K562 (cell line): ENCODE data around the gene NDUFB1. TPM values are rescaled to one million over a fixed set of nuclear protein-coding genes. Genes with fewer than 3 reads are reported as not detected.

Experiments
- ATF1 ChIP-seq, 2 experiments: fragments of 450-650 bp in 1 of 2; IDR thresholded peaks; 2 replicates each; pipeline ENCODE4 v1.6.1; 2016; ENCODE audit warnings: missing compliant biosample characterization in 1 of 2, missing genetic modification characterization in 1 of 2
- CBFA2T2 ChIP-seq: fragments of 450-650 bp; conservative IDR thresholded peaks from 2 replicates; pipeline ENCODE4 v1.6.1; 2017; ENCODE audit warnings: mild to moderate bottlenecking
- CCNT2 ChIP-seq: IDR thresholded peaks from 2 replicates; pipeline ENCODE4 v1.6.1; 2011; ENCODE audit warnings: borderline replicate concordance, low read depth, mild to moderate bottlenecking, moderate library complexity, mixed read lengths, low read length; ENCODE audit not compliant: insufficient read length; ENCODE audit errors: extremely low read depth
- CXXC5 ChIP-seq: fragments of 250-450 bp; sonication (Bioruptor Pico); IDR thresholded peaks from 2 replicates; pipeline ENCODE4 v1.8.0; 2022; ENCODE audit warnings: inconsistent platforms, mild to moderate bottlenecking, moderate library complexity
- HCFC1 ChIP-seq: IDR thresholded peaks from 2 replicates; pipeline ENCODE4 v1.6.1; 2012; ENCODE audit warnings: low read depth, low read length, improper control_type of control experiment
- KLF13 ChIP-seq: fragments of 450-650 bp; IDR thresholded peaks from 2 replicates; pipeline ENCODE4 v1.6.1; 2016; ENCODE audit warnings: missing genetic modification characterization, low read depth, mild to moderate bottlenecking, missing compliant biosample characterization, moderate library complexity, borderline replicate concordance
- MAFK ChIP-seq: IDR thresholded peaks from 2 replicates; pipeline ENCODE4 v1.6.1; 2011; ENCODE audit warnings: low read length, improper control_type of control experiment
- NFYB ChIP-seq: IDR thresholded peaks from 2 replicates; pipeline ENCODE4 v1.6.1; 2011; ENCODE audit warnings: mild to moderate bottlenecking, moderate library complexity; ENCODE audit not compliant: insufficient read length; ENCODE audit errors: extremely low read depth
- NR2C2 ChIP-seq, 2 experiments: fragments of 200-800 bp in 1 of 2; sonication (Bioruptor generic) in 1 of 2; sonication (generic) in 1 of 2; formaldehyde crosslinking in 1 of 2; IDR thresholded peaks; 2 replicates each; pipeline versions ENCODE4 v1.6.1 to v1.8.0; 2016 to 2022; ENCODE audit warnings: mild to moderate bottlenecking in 1 of 2, missing compliant biosample characterization in 1 of 2, missing genetic modification characterization in 1 of 2, missing genetic modification reagents in 1 of 2
- RAD51 ChIP-seq: fragments of 450-650 bp; IDR thresholded peaks from 2 replicates; pipeline ENCODE4 v1.7.1; 2016; ENCODE audit warnings: low read depth, mild to moderate bottlenecking, borderline replicate concordance
- TBP ChIP-seq: optimal IDR thresholded peaks from 2 replicates; pipeline ENCODE3; 2011; ENCODE audit warnings: low read depth, low read length, improper control_type of control experiment
- TOE1 ChIP-seq, 2 experiments: fragments of 450-650 bp in 1 of 2; sonication (generic) in 1 of 2; formaldehyde crosslinking in 1 of 2; IDR thresholded peaks; 2 replicates each; pipeline versions ENCODE4 v1.7.1 to v1.8.0; 2016 to 2022; ENCODE audit warnings: borderline replicate concordance in 2 of 2, mild to moderate bottlenecking in 2 of 2, antibody characterized with exemption in 1 of 2, inconsistent platforms in 1 of 2, low read depth in 1 of 2, missing genetic modification reagents in 1 of 2, moderate library complexity in 1 of 2
- ZBTB1 ChIP-seq: sonication (generic); formaldehyde crosslinking; IDR thresholded peaks from 2 replicates; pipeline ENCODE4 v1.8.1; 2023; ENCODE audit warnings: missing genetic modification reagents, low read depth, mild to moderate bottlenecking, borderline replicate concordance
- ZNF143 ChIP-seq: sonication (generic); formaldehyde crosslinking; IDR thresholded peaks from 2 replicates; pipeline ENCODE4 v1.9.0; 2022; ENCODE audit warnings: mild to moderate bottlenecking, missing genetic modification reagents
- polyA plus RNA-seq, 8 experiments: library from polyadenylated mRNA; depleted of rRNA in 4 of 8; stranded (reverse) in 5 of 8; unstranded in 3 of 8; fragments of >200 nt; fragmentation: Nextera tagmentation in 2 of 8; fragmentation: Illumina TruSeq in 1 of 8; extraction: Ambion mirVana in 2 of 8; extraction: Trizol in 1 of 8; gene quantifications; 2 replicates each; pipeline versions ENCODE4 v1.2.1 to v1.2.3, GENCODE V29; 2011 to 2014; ENCODE audit warnings: inconsistent platforms in 1 of 8, missing spikeins in 1 of 8
- total RNA-seq, 7 experiments: library from RNA; depleted of rRNA in 6 of 7; stranded (reverse); fragments of >200 nt in 6 of 7; fragmentation: Illumina TruSeq in 2 of 7; extraction: Trizol in 2 of 7; gene quantifications; 2 replicates each; pipeline versions ENCODE4 v1.2.1 to v1.2.3, GENCODE V29; 2011 to 2021; ENCODE audit warnings: low replicate concordance in 1 of 7
- TF ChIP-seq, protein P1 (sequence below): sonication (generic); formaldehyde crosslinking; IDR thresholded peaks from 2 replicates; pipeline ENCODE4 v1.8.1; 2023; ENCODE audit warnings: mild to moderate bottlenecking, missing genetic modification reagents
- TF ChIP-seq, protein P2 (sequence below): sonication (generic); formaldehyde crosslinking; IDR thresholded peaks from 2 replicates; pipeline ENCODE4 v1.5.0; 2020; ENCODE audit warnings: missing genetic modification reagents
- TF ChIP-seq, protein P3 (sequence below), 2 experiments: fragments of 450-650 bp in 1 of 2; IDR thresholded peaks; 2 replicates each; pipeline ENCODE4 v1.6.1; 2011 to 2017; ENCODE audit warnings: low read depth in 2 of 2, antibody characterized with exemption in 1 of 2, borderline replicate concordance in 1 of 2, low read length in 1 of 2, mild to moderate bottlenecking in 1 of 2, mixed read lengths in 1 of 2; ENCODE audit not compliant: control insufficient read depth in 1 of 2

The NDUFB1 gene
- total and polyA plus RNA-seq, 9 of the 15 experiments (the other 6 are each of a cell fraction or from before 2014, with no cell fraction given), result 102 to 767 (median 325) TPM

DNA sequence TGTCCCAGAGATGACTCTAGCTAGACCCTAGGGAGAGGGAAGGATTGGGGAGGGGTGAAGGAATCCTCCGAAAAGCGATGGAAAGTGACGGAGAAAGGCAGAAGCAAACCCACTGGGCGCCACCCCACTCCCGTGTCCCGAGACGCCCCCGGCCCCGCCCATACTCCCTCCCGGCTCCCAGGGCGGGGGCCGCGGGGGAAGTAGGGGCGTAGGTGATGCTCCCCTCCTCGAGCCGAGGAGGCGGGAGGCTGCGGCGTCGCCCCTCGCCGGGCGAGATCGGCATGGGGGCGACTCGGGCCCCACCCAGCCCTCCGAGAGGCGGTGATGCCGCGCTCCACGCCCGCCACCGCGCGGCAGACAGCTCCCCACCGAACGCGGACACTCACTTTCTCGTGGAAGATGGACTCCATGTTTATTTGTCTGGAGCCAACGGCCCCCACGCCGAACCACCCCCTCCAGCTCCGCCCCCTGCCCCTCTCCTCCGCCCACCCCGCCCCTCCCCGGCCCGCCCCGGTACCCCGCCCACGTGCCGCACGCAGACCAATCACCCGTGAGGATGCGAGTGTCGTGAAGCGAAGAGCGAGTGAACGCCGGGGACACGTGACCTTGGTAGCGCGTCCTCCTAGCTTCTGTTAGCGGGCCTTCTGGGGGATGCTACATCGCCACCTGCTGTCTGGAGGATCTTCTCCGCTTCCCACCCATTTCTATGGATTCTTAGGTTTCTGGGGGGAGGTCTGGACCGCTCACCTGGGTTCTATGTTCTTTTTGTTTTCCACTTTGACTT is 15.2 kb downstream of the NDUFB1 start, which contains the start of gene ATXN3 (continued):
- TF ChIP-seq CCNT2 (peak; percentile 85), ZNF143 (CRISPR knock-in tag) (peak; percentile 52; the same call in 1 of the 2 replicates), ZBTB1 (CRISPR knock-in tag) (no peak), CXXC5 (CRISPR knock-in tag) (peak; percentile 76; the same call in 1 of the 2 replicates), NFYB (peak; percentile 29), ATF1 (CRISPR knock-in tag; IDR thresholded peaks at IDR 0.05) (no peak), ATF1 (tag; IDR thresholded peaks at IDR 0.05) (peak; percentile 46; the same call in 1 of the 2 replicates), MAFK (no peak), CBFA2T2 (peak; percentile 72), TOE1 (IDR thresholded peaks at IDR 0.05; ENCODE audit: borderline replicate concordance) (peak; percentile 83), TOE1 (CRISPR knock-in tag; IDR thresholded peaks at IDR 0.05; ENCODE audit: borderline replicate concordance, low read depth) (no peak), NR2C2 (CRISPR knock-in tag; IDR thresholded peaks at IDR 0.05) (no peak), NR2C2 (tag; IDR thresholded peaks at IDR 0.05) (peak; percentile 31; the same call in 1 of the 2 replicates), HCFC1 (0 out of 2 replicates have a peak, but pooled peaks have one; percentile 42), TBP (peak; percentile 64), RAD51 (peak; percentile 95), KLF13 (tag) (peak; percentile 45; the same call in 1 of the 2 replicates)
- TF ChIP-seq, protein P1, sequence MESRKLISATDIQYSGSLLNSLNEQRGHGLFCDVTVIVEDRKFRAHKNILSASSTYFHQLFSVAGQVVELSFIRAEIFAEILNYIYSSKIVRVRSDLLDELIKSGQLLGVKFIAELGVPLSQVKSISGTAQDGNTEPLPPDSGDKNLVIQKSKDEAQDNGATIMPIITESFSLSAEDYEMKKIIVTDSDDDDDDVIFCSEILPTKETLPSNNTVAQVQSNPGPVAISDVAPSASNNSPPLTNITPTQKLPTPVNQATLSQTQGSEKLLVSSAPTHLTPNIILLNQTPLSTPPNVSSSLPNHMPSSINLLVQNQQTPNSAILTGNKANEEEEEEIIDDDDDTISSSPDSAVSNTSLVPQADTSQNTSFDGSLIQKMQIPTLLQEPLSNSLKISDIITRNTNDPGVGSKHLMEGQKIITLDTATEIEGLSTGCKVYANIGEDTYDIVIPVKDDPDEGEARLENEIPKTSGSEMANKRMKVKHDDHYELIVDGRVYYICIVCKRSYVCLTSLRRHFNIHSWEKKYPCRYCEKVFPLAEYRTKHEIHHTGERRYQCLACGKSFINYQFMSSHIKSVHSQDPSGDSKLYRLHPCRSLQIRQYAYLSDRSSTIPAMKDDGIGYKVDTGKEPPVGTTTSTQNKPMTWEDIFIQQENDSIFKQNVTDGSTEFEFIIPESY, result no peak
- TF ChIP-seq, protein P2, sequence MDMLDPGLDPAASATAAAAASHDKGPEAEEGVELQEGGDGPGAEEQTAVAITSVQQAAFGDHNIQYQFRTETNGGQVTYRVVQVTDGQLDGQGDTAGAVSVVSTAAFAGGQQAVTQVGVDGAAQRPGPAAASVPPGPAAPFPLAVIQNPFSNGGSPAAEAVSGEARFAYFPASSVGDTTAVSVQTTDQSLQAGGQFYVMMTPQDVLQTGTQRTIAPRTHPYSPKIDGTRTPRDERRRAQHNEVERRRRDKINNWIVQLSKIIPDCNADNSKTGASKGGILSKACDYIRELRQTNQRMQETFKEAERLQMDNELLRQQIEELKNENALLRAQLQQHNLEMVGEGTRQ (CRISPR knock-in tag), result peak; percentile 95
- TF ChIP-seq, protein P3, sequence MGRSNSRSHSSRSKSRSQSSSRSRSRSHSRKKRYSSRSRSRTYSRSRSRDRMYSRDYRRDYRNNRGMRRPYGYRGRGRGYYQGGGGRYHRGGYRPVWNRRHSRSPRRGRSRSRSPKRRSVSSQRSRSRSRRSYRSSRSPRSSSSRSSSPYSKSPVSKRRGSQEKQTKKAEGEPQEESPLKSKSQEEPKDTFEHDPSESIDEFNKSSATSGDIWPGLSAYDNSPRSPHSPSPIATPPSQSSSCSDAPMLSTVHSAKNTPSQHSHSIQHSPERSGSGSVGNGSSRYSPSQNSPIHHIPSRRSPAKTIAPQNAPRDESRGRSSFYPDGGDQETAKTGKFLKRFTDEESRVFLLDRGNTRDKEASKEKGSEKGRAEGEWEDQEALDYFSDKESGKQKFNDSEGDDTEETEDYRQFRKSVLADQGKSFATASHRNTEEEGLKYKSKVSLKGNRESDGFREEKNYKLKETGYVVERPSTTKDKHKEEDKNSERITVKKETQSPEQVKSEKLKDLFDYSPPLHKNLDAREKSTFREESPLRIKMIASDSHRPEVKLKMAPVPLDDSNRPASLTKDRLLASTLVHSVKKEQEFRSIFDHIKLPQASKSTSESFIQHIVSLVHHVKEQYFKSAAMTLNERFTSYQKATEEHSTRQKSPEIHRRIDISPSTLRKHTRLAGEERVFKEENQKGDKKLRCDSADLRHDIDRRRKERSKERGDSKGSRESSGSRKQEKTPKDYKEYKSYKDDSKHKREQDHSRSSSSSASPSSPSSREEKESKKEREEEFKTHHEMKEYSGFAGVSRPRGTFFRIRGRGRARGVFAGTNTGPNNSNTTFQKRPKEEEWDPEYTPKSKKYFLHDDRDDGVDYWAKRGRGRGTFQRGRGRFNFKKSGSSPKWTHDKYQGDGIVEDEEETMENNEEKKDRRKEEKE (IDR thresholded peaks at IDR 0.05; ENCODE audit: borderline replicate concordance in 1 of 2, control insufficient read depth in 1 of 2, low read depth in 2 of 2, low read length in 1 of 2), result no peak
